Pancreas (tissue), 10 donors: ENCODE measurements around the gene CLEC10A. TPM values are rescaled to one million over a fixed set of nuclear protein-coding genes. Genes with fewer than 3 reads are reported as not detected.

Source experiments
- ATAC-seq, 4 donors: fragments of 200-7000 bp; cut with Tn5 transposase; one replicate each; pipeline versions ENCODE4 v1.8.0 to v1.9.1; 2020; ENCODE audit warnings: mild to moderate bottlenecking in 4 of 4, moderate library complexity in 4 of 4
- DNase-seq, 6 donors: peaks; one replicate each; pipeline ENCODE4 v3.0.0-alpha.2; 2020
- FAIRE-seq: peaks from 2 replicates; lab custom pipeline; 2012; peaks lifted over from hg19 to GRCh38; lab: Jason Lieb, UNC
- H3K27ac ChIP-seq, 4 donors: fragments of 200-600 bp; sonication (generic); 1 replicate in 3 of 4; 2 replicates in 1 of 4; pipeline versions ENCODE4 v1.5.0 to v1.8.0; 2020
- H3K27me3 ChIP-seq, 4 donors: fragments of 200-600 bp; one replicate each; pipeline ENCODE4 v1.8.0; 2021
- H3K36me3 ChIP-seq, 3 donors: fragments of 200-600 bp; sonication (generic) in 1 of 3; one replicate each; pipeline versions ENCODE4 v1.5.0 to v1.8.0; 2020 to 2021
- H3K4me1 ChIP-seq, 3 donors: fragments of 200-600 bp; one replicate each; pipeline ENCODE4 v1.8.0; 2021
- H3K4me3 ChIP-seq, 4 donors: fragments of 200-600 bp; sonication (generic) in 2 of 4; one replicate each; pipeline versions ENCODE4 v1.5.0 to v1.8.0; 2020 to 2021
- H3K9me3 ChIP-seq, 4 donors: fragments of 200-600 bp; one replicate each; pipeline ENCODE4 v1.8.0; 2021
- CTCF ChIP-seq, 4 donors: fragments of 200-600 bp; sonication (generic) in 3 of 4; IDR thresholded peaks; one replicate each; pipeline versions ENCODE4 v1.5.0 to v1.8.0; 2021; ENCODE audit warnings: antibody characterized with exemption in 4 of 4
- WGBS, 2 donors: extraction: QIAGEN DNeasy Blood & Tissue Kit; methylation state at CpG; one replicate each; pipeline ENCODE4 v1.1.7; 2013; 5-methylcytosine and 5-hydroxymethylcytosine counted together
- intact Hi-C, 3 donors: fragments of 100-400 bp; cut with DNase I; formaldehyde crosslinking; loops; one replicate each; pipeline versions ENCODE4 v1.11.1 to v1.14.2; 2022
- polyA plus RNA-seq, 2 donors: library from polyadenylated mRNA; stranded (reverse); fragments of 200-250 nt; gene quantifications; one replicate each; pipeline ENCODE4 v1.2.3, GENCODE V29; 2013
- total RNA-seq, 6 donors: library from RNA; stranded (reverse); fragmentation: NEBNext Ultra II Directional in 4 of 6; extraction: Animal tissue kit (Norgen Biotek cat#: 25700) in 4 of 6; gene quantifications; one replicate each; pipeline versions ENCODE4 v1.2.1 to v1.2.4, GENCODE V29; 2021 to 2023
- donor health status: healthy with polysubstance abuse.
- donor health status: DM: no; HTN: no; CAD: no; lungs with moderate emphysema.
- donor health status: DM: no; HTN: no; CAD: no.
- donor health status: control.
- donor health status: control.
- donor health status: Bipolar disorder and iron deficiency.
- donor health status: DM: yes; HTN: yes; CAD: no.
- donor health status: DM: no; HTN: no; CAD: no.
- donor health status: DM: no; HTN: no; CAD: no.
- donor health status: DM: yes; HTN: yes; CAD: no.

Gene CLEC10A
- total and polyA plus RNA-seq, 8 donors, result 0.28 to 3.6 (median 1.3) TPM; not detected in 1

- no peak overlapping the region for H3K27ac ChIP-seq
- 45 to 55% methylated on average over 11 of the region's 12 CpGs for WGBS, 2 donors
- DNase-seq (no peak), ATAC-seq (peak in 1 of 4 donors; percentile 45), FAIRE-seq (no peak)
- H3K4me3 ChIP-seq, result no peak overlapping the region
- intact Hi-C loops, result no loop called here
- H3K27me3 ChIP-seq, result no peaks in the 10 kb centered on the region
- H3K36me3 ChIP-seq, result no peaks in the 10 kb centered on the region
- TF ChIP-seq CTCF (IDR thresholded peaks at IDR 0.05), result no peak
- H3K9me3 ChIP-seq, result no peaks in the 10 kb centered on the region
- no peaks in the 10 kb centered on the region for H3K4me1 ChIP-seq
Observed at GRCh38 chr17:7111784-7112509, 31.9 kb upstream of the CLEC10A start.

- 51 to 58% methylated on average over 11 of the region's 11 CpGs for WGBS, 2 donors
- Histone ChIP-seq H3K27ac (no peak overlapping the region), H3K4me1 (no peaks in the 10 kb centered on the region), H3K4me3 (no peak overlapping the region), H3K36me3 (no peaks in the 10 kb centered on the region), H3K9me3 (no peaks in the 10 kb centered on the region), H3K27me3 (no peaks in the 10 kb centered on the region)
- no peak for TF ChIP-seq CTCF (IDR thresholded peaks at IDR 0.05)
- DNase-seq (no peak), FAIRE-seq (no peak), ATAC-seq (no peak)
- intact Hi-C loops, result no loop called here
Observed at GRCh38 chr17:7110617-7111306, 30.7 kb upstream of the CLEC10A start.

- Histone ChIP-seq H3K27me3 (no peaks in the 10 kb centered on the region), H3K36me3 (no peaks in the 10 kb centered on the region), H3K4me3 (no peak overlapping the region), H3K4me1 (no peaks in the 10 kb centered on the region), H3K9me3 (no peaks in the 10 kb centered on the region), H3K27ac (no peak overlapping the region)
- intact Hi-C loops, result no loop called here
- no peak for ATAC-seq
- no peak for TF ChIP-seq CTCF (IDR thresholded peaks at IDR 0.05)
- 65 to 70% methylated on average over 10 of the region's 10 CpGs for WGBS, 2 donors
- DNase-seq, result no peak
- no peak for FAIRE-seq
Observed at GRCh38 chr17:7109461-7110322, 29.6 kb upstream of the CLEC10A start.

GRCh38 chr17:7108981-7109380, 28.9 kb upstream of the CLEC10A start:
- intact Hi-C loops, result no loop called here
- Histone ChIP-seq H3K27me3 (no peaks in the 10 kb centered on the region), H3K36me3 (no peaks in the 10 kb centered on the region), H3K4me1 (no peaks in the 10 kb centered on the region), H3K9me3 (no peaks in the 10 kb centered on the region), H3K4me3 (no peak overlapping the region), H3K27ac (no peak overlapping the region)
- no peak for TF ChIP-seq CTCF (IDR thresholded peaks at IDR 0.05)
- FAIRE-seq (no peak), ATAC-seq (no peak), DNase-seq (no peak)
- 54% methylated on average over 9 of the region's 9 CpGs for WGBS, 2 donors
